Left colon (tissue), 2 donors: Measurements from ENCODE around the gene ST8SIA6. TPM values are rescaled to one million over a fixed set of nuclear protein-coding genes. Genes with fewer than 3 reads are reported as not detected.
A peak's percentile ranks its signal among the peaks of the same experiment; 100 is the strongest.
"Not testable (repeated sequence)": the region's sequence is repeated elsewhere in the genome, so short reads cannot be mapped to it uniquely, and the experiment has no call there.

Experiments used
- ATAC-seq: fragments of 200-7000 bp; cut with Tn5 transposase; one replicate; pipeline ENCODE4 v1.9.1; 2020; ENCODE audit warnings: mild to moderate bottlenecking, moderate library complexity
- DNase-seq, 2 donors: peaks; one replicate each; pipeline ENCODE4 v3.0.0-alpha.2; 2020
- intact Hi-C, 2 donors: fragments of 100-400 bp; cut with DNase I in 1 of 2; cut with micrococcal nuclease in 1 of 2; formaldehyde crosslinking; loops; one replicate each; pipeline versions ENCODE4 v1.11.2 to v1.14.0; 2022; cut with DNase I, micrococcal nuclease
- total RNA-seq, 2 donors: library from RNA; stranded (reverse); fragmentation: NEBNext Ultra II Directional; extraction: Animal tissue kit (Norgen Biotek cat#: 25700); gene quantifications; one replicate each; pipeline ENCODE4 v1.2.1, GENCODE V29; 2021
- donor health status: DM: no; HTN: no; CAD: no.
- donor health status: DM: yes; HTN: yes; CAD: no.

Gene ST8SIA6
- total RNA-seq, 2 donors from 2014 or later = 1.1 to 3.7 TPM

DNA sequence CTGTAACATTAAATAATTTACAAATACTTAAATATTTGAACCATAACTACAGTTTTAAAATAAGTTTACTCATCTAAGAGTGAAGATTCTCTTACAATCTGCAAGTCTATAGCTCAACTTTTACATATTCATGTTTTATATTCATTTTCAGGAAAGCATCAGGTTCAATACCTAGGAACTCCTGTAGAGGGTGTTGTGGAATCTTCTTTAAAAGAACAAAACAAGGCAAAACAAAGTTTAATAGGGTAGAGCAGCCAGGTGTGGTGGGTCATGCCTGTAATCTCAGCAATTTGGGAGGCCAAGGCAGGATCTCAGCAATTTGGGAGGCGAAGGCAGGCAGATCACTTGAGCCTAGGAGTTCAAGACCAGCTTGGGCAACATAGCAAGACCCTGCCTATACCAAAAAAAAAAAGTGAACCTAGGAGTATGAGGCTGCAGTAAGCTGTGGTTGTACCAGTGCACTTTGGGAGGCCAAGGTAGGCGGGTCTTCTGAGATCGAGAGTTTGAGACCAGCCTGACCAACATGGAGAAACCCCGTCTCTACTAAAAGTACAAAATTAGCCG, 45.1 kb downstream of the ST8SIA6 start:
- no peak for DNase-seq
- ATAC-seq = no peak
- intact Hi-C loops = no loop called here

DNA sequence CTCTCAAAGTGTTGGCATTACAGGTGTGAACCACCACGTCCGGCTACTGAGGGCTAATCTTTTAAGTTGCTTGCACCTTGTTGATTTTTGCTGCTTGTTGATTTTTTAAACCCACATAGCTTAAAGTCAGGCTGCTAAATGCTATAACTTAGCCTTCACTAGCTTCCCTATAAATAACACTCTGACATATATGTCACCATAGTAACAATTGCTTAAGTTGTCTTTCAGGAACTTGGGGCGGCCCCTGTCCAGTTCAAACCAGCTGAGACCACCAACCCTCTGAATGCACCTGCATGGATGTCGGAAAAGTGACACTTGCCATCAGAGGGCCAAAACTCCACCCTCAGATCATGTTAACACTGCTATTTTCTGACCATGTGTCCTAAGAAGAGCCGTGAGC, 47.3 kb downstream of the ST8SIA6 start:
- intact Hi-C loops = no loop called here
- no peak for DNase-seq
- no peak for ATAC-seq

DNA sequence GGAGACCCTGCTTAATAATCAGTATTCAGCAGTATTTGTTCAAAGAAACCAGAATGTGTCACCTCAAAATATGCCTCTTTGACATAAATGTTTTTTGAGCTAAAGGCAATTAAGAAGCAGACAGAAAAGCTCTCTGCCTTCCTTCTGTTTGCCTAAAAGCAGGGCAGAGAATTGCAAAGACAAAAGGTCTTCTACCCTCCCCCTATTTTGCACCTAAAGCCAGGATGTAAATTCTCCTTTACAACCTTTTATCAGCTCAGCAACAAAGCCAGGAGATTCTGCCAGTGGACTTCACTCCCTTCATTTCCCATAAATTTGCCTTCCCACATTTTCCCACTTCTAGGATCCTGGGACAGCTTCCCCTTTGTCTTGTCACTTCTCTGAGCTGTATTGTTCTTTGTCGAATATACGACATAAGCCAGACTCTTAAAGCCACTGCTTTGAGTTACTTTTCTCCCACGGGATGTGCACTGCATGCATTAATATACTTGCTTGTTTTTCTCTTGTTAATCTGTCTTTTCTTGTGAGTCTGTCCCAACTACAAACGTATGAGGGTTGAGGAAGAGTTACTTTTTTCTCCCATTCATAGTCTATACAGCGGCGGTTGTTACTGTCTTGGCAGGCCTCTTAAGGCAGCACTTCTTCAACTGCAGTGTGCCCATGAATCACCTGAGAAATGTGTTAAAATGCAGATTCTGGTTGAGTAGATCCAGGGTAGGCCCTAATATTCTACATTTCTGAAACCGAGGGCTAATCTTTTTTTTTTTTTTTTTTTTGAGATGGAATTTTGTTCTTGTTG, 48.2 kb downstream of the ST8SIA6 start:
- DNase-seq = no peak
- intact Hi-C loops = no loop called here

DNA sequence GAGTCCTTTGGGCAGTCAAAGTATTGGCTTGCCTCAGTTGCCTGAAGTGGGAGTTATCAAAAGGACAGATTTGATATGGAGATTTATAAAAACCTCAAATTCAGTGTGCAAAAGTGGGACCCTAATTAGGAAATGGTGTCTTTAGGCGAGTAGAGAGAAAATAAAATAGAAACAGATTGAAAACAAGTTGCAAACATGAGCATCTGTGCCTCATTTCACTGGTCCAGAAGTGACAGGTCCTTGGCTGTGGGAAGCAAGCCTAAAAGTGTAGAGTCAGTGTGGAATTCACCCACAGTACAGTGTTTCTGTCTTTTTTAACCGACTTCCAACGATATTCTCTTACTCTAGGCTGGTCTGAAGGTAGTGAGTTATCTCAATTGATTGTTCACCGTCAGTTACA, 51.2 kb downstream of the ST8SIA6 start:
- intact Hi-C loops = no loop called here
- ATAC-seq (no peak), DNase-seq (no peak)

More for the DNA sequence above, 48.2 kb downstream of the ST8SIA6 start:
- ATAC-seq = peak; percentile 96

DNA sequence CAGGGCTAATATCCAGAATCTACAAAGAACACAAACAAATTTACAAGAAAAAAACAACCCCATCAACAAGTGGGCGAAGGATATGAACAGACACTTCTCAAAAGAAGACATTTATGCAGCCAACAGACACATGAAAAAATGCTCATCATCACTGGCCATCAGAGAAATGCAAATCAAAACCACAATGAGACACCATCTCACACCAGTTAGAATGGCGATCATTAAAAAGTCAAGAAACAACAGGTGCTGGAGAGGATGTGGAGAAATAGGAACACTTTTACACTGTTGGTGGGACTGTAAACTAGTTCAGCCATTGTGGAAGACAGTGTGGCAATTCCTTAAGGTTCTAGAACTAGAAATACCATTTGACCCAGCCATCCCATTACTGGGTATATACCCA, 52.4 kb downstream of the ST8SIA6 start:
- DNase-seq, ATAC-seq, intact Hi-C loops: not testable (repeated sequence)

DNA sequence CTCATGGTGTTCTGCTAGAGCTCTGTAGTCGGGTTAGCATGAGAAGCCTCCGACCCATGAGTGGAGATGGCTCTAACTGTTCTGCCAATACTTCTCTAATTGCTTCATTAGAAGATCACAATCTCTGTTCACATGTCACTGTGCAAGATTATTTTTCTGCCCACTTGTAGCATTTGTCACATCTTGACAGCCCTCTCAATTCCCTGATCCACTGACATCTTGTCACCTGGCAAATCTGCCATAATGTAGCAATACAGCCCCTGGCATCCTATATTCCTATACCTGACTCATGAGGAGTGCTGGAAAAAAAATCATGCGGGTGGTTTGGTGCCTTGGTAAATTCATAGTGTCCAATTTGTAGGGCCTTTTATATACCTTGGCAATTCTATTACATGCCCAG, 58.4 kb downstream of the ST8SIA6 start:
- DNase-seq (no peak), ATAC-seq (no peak)
- intact Hi-C loops = no loop called here

DNA sequence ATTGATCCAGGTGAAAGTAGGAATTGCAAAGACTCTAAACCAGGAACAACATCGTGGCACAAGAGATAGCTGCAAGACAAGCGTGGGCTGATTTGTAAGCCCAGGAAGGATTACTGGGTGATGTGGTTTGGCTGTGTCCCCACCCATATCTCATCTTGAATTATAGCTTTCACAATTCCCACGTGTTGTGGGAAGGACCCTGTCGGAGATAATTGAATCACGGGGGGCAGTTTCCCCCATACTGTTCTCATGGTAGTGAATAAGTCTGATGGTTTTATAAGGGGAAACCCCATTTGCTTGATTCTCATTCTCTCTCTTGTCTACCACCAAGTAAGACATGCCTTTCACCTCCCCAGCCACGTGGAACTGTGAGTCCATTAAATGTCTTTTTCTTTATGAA, 59.5 kb downstream of the ST8SIA6 start:
- ATAC-seq (no peak), DNase-seq (no peak)
- intact Hi-C loops = no loop called here

DNA sequence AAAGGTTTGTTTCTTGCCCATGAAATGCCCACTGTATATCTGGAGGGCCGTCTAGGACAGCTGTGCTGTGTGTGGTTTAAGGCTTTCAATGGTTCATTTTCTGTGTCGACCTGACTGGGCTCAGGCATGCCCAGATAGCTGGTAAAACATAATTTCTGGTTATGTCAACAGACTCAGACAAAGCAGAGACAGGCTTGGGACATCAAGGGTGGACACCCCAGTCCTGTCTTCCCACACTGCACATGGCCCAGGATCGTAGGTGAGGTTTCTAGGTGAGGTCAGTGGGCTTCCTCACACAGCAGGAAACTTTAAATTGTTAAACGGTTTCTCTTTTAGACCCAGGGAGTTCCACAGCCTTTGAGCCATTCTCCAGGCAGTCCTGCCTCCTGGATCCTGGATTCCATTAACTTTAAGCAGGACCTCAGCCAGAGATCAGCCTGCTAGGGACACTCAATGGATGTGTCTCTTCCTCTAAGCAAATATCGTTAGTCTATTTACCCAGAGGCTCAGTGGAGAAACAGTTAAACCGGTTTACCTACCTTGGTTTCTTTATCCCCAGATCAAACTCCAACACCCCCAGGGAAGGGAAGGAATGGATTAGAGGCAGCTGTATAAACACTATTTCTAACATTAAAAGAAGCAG, 66.4 kb downstream of the ST8SIA6 start:
- DNase-seq (peak in 1 of 2 donors; percentile 41), ATAC-seq (peak; percentile 96)
- intact Hi-C loops = no loop called here

DNA sequence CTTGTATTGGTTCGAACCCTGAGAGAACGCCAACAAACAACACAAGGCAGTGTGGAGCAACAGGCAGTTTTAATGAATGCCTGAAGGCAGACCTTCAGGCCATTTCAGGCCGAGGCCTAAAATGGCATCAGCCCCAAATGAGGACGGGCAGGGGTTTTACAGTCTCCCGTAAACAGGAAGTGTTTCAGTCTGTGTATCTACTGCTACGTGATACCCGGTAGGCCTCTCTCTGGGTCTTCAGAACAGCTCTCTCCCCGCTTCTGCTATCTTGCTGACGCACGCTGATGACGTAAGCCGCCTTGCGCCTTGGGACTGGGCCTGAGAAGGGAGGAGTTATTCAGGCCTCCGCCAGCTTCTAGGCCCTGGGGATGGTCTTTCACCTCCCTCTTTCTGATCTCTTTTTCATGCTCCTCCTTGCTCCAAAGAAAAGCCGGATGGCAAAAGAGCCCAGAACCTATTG, 67.7 kb downstream of the ST8SIA6 start:
- no peak for ATAC-seq
- intact Hi-C loops = no loop called here
- DNase-seq = no peak

DNA sequence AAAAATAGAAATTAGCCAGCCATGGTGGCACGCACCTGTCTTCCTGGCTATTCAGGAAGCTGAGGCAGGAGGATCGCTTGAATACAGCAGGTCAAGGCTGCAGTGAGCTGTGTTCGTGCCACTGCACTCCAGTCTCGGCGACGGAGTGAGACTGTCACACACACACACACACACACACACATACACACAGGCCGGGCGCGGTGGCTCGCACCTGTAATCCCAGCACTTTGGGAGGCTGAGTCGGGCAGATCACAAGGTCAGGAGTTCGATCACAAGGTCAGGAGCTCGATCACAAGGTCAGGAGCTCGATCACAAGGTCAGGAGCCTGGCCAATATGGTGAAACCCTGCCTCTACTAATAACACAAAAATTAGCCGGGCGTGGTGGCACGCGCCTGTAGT, 68.4 kb downstream of the ST8SIA6 start:
- intact Hi-C loops = no loop called here
- ATAC-seq (no peak), DNase-seq (no peak)

DNA sequence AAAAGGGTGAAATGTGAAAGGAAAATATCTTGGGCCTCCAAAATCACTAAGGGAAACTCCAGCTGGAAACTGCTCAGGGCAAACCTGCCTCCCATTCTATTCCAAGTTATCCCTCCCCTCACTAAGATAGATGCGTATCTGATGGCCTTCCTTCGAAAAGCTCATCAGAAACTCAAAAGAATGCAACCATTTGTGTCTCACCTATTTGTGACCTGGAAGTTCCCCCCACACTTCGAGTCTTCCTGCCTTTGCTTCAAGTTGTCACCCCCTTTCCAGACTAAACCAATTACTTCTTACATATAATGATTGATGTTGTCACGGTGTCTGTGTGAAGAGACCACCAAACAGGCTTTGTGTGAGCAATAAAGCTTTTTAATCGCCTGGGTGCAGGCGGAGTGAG, 69.3 kb downstream of the ST8SIA6 start:
- no peak for ATAC-seq
- intact Hi-C loops = no loop called here
- DNase-seq = no peak

DNA sequence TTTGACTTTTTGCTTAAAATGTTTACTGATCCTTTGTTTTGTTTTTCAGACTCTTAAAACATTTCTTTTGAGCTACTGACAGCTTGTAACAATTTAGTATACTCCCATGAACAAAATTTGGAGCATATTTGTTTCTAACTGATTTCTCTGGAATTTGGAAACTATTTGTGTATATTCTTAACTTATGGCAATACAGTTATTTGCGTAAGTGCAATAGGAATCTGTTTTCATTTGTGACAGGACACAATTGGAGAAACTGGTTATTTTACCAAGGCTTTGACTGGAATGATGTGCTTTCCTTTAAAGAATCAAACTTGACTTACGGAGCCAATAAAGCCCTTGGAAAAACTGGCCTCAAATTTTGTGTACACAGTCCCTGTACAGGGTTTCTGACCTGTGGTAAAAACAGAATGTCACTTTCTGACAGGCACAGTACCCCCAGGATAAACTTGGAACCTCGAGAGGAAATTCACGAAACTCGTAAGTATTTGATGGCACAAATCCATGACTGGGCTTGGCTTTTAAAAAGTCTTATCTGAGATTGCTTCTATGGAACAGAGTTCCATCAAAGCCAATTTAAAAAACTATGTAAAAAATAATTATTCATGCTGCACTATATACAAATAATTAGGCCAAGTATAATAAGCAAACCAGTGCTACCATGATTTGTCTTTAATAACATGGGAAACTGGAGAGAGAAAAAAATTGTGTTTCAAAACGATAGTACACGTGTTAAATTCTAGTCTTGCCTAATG, 70.4 kb downstream of the ST8SIA6 start:
- ATAC-seq (no peak), DNase-seq (no peak)
- intact Hi-C loops = no loop called here

DNA sequence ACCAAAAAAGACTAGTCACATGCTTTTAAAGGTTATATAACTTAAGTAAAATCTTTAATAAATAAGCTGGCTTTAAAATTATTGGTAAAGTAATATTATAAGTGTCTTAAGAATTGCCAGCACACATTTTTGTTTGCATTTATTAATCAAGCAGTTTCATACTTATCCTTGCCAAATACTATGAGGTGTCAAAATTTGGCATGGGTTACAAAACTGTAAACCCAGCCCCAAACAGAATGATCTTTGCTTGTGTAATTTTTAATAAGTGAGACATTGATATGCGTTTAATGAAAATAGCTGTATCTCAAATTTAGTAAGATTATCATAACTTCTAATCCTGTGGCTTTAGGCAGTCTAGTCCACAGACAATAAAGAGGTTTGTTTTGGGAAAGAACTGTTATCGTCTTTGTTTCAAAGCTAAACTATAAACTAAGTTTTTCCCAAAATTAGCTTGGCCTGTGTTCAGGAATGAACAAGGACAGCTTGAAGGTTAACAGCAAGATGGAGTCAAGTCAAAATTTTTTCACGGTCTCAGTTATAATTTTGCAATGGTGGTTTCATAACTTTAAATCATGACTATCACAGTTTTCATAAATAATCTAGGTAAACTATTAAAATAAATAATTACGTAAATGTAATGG, 72.8 kb downstream of the ST8SIA6 start:
- no peak for DNase-seq
- no peak for ATAC-seq
- intact Hi-C loops = no loop called here

DNA sequence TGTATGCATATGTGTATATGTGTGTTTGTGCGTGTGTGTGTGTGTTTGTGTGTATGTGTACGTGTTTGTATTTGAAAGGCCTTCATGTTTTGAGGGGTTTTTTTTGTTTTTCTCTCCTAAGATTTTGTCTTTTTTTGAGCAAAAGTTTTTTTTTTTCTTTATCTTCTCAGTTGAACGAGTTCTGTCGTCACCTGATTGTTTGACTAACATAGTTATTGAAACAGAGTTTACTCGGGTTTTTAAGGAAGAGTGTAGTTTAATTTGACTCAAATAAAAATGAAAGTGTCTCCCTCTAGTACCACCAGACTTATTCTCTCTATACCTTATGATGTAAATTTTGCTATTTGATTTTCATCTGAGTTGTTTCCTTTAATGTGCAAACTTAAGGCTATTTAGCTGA, 73.5 kb downstream of the ST8SIA6 start:
- ATAC-seq (no peak), DNase-seq (no peak)
- intact Hi-C loops = no loop called here

DNA sequence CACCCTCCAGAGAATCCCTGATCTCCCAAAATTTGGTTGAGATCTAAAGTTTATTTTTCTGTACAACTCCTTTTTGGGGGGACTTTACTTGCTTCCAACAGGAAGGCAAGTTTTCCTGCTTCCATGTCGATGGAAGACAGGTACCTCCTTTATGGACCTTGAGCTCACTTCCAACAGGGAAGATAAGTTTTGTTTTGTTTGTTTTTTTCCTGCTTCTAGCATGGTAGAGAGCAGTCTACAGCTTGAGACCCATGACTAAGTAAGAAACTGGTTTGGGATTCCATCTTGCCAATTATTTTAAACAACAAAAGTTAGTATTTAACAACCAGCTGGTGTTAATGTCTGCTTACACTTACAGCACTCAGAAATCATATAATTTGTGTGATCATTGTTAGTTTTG, 74.4 kb downstream of the ST8SIA6 start:
- intact Hi-C loops = no loop called here
- ATAC-seq = peak; percentile 65

DNA sequence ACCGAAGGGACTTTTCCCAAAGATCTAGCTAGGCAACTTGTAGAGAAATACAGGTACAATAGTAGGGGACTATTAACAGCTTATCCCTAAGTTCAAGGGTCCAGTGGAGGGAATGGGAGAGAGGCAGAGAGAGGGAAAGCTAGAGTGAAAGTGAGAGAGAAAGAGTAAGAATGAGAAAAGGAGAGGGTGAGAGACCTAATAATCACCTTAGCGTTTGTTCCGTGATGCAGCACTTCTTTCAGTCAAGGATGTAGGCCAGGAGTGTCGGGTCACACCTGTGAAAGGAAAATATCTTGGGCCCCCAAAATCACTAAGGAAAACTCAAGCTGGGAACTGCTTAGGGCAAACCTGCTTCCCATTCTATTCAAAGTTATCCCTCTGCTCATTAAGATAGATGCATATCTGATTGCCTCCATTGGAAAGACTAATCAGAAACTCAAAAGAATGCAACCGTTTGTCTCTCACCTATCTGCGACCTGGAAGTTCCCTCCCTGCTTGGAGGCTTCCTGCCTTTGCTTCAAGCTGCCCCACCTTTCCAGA, 75.2 kb downstream of the ST8SIA6 start:
- ATAC-seq (no peak), DNase-seq (no peak)
- intact Hi-C loops = no loop called here

More for the DNA sequence above, 74.4 kb downstream of the ST8SIA6 start:
- DNase-seq = no peak

DNA sequence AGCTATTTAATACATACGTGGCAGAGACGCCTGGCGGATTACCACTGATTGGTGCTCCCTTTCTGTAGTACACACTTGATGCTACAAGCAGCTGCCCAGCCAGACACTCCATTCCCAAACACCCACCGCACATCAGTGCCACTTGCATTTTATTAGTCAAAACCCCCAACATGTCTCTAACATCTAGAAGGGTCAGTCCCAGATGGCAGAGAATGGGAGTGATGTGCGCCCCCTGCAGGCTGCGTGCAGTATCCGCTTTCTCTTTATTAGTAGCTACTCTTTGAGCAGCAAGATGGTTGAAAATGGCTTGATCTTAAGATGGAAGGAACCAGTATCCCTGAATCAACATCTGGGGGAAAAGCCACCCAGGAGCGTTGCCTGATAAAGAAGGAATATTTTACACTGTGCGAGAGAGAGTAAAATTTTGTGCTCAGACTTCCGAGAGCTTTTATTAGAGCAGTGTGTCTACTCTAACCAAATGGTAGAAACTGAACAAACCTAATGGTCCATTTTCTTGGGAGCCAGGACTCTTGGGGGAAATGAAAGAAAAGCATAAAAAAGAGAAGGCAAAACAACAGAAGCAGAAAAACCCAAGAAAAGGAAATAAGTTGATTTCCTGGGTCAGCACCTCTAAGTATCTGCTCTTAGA, 78.3 kb downstream of the ST8SIA6 start:
- intact Hi-C loops = no loop called here
- ATAC-seq = no peak

DNA sequence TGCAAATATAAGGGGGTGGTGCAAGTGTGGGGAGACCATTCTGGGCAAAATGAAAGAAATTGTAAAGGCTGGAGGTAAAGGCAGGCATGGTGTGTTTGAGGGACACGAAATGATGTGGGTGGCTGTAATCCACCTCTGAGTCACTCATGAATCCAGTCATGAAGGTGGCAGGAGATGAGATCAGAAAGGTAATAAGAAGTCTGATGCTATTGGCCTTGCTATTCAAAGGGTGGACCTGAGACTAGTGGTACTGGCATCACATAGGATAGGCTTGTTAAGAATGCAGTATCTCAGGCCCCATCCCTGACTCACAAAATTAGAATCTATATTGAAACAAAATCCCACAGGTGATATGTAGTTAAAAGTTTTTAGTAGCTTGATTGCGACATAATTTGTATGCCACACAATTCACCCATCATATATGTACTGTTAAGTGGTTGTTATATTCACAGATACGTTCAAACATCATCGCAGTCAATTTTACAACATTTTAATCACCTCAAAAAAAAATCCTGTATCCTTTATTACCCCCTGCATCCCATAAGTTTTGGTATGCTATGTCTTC, 85.6 kb downstream of the ST8SIA6 start:
- intact Hi-C loops = no loop called here
- no peak for ATAC-seq
- DNase-seq = no peak

More for the DNA sequence above, 78.3 kb downstream of the ST8SIA6 start:
- no peak for DNase-seq
